CD4-positive, alpha-beta memory T cell (primary cell): ENCODE data around the gene KANK2. TPM values are rescaled to one million over a fixed set of nuclear protein-coding genes. Genes with fewer than 3 reads are reported as not detected.

ENCODE experiments used
- CTCF ChIA-PET: fragments of 350-600 bp; sonication (Branson Sonifier 250); formaldehyde crosslinking; loops from one replicate; lab custom pipeline; 2021; ENCODE audit warnings: inconsistent platforms; ENCODE audit not compliant: partially characterized antibody; lab: Charles Lee
- POLR2A ChIA-PET: fragments of 350-600 bp; sonication (Branson Sonifier 250); formaldehyde crosslinking; loops from one replicate; lab custom pipeline; 2021; ENCODE audit not compliant: partially characterized antibody; lab: Charles Lee
- DNase-seq, 5 donors: peaks; one replicate each; pipeline versions ENCODE4 v3.0.0 to v3.0.0-alpha.2; 2020 to 2022; ENCODE audit warnings: mixed read lengths in 1 of 5
- H3K27ac ChIP-seq: one replicate; pipeline ENCODE4 v1.7.0; 2013; ENCODE audit warnings: low read depth, low read length
- H3K27me3 ChIP-seq: 2 replicates; pipeline ENCODE4 v1.7.0; 2013; ENCODE audit warnings: mild to moderate bottlenecking, low read length, moderate library complexity; ENCODE audit not compliant: insufficient read depth
- H3K36me3 ChIP-seq: 2 replicates; pipeline ENCODE4 v1.7.0; 2013; ENCODE audit warnings: mild to moderate bottlenecking, low read length, moderate library complexity; ENCODE audit not compliant: insufficient read depth
- H3K4me1 ChIP-seq: 2 replicates; pipeline ENCODE4 v1.7.0; 2013; ENCODE audit warnings: mild to moderate bottlenecking, low read length, moderate library complexity; ENCODE audit not compliant: insufficient read depth
- H3K4me3 ChIP-seq, 2 donors: one replicate each; pipeline ENCODE4 v1.7.0; 2013; ENCODE audit warnings: low read length in 2 of 2, mild to moderate bottlenecking in 1 of 2
- H3K9me3 ChIP-seq, 2 donors: one replicate each; pipeline ENCODE4 v1.7.0; 2013; ENCODE audit warnings: low read length in 2 of 2, control low read depth in 1 of 2; ENCODE audit not compliant: control insufficient read depth in 1 of 2
- H3K27ac Mint-ChIP-seq, 7 donors: one replicate each; pipeline ENCODE4 v1.8.0; 2020 to 2021; ENCODE audit warnings: mixed read lengths in 7 of 7, mild to moderate bottlenecking in 6 of 7, inconsistent platforms in 3 of 7, moderate library complexity in 3 of 7
- H3K27me3 Mint-ChIP-seq, 2 donors: one replicate each; pipeline ENCODE4 v1.8.0; 2020 to 2021; ENCODE audit warnings: mixed read lengths in 2 of 2
- H3K36me3 Mint-ChIP-seq, 2 donors: one replicate each; pipeline ENCODE4 v1.8.0; 2020 to 2021; ENCODE audit warnings: mixed read lengths in 2 of 2, inconsistent platforms in 1 of 2, mild to moderate bottlenecking in 1 of 2
- H3K4me1 Mint-ChIP-seq, 4 donors: one replicate each; pipeline ENCODE4 v1.8.0; 2020 to 2021; ENCODE audit warnings: mixed read lengths in 4 of 4, mild to moderate bottlenecking in 1 of 4
- H3K4me3 Mint-ChIP-seq, 8 donors: one replicate each; pipeline ENCODE4 v1.8.0; 2020 to 2021; ENCODE audit warnings: mixed read lengths in 8 of 8, mild to moderate bottlenecking in 7 of 8, moderate library complexity in 6 of 8, inconsistent platforms in 3 of 8
- H3K9me3 Mint-ChIP-seq, 8 donors: one replicate each; pipeline ENCODE4 v1.8.0; 2020 to 2021; ENCODE audit warnings: mixed read lengths in 8 of 8, mild to moderate bottlenecking in 5 of 8, inconsistent platforms in 3 of 8, moderate library complexity in 1 of 8
- intact Hi-C: fragments of 100-400 bp; cut with micrococcal nuclease; formaldehyde crosslinking; loops from one replicate; pipeline ENCODE4 v1.15.1; 2023
- polyA plus RNA-seq, 2 donors: library from polyadenylated mRNA; unstranded; fragments of 300-500 nt; fragmentation: Illumina TruSeq; gene quantifications; one replicate each; pipeline ENCODE4 v1.2.3, GENCODE V29; 2021
- total RNA-seq, 2 experiments: library from RNA; stranded (reverse); gene quantifications; one replicate each; pipeline ENCODE4 v1.2.3, GENCODE V29; 2021

KANK2 gene
- total and polyA plus RNA-seq, 4 experiments from 2014 or later = 0.17 to 0.52 (median 0.39) TPM; not detected in 1

GRCh38 chr19:11171144-11171543 is 26.2 kb downstream of the KANK2 start:
- no peaks in the 10 kb centered on the region for H3K36me3 ChIP-seq
- Mint-ChIP-seq H3K27ac (no peak overlapping the region), H3K27me3 (no peaks in the 10 kb centered on the region), H3K9me3 (peaks cover 0 to 2% (median 0%) of the 10 kb centered on the region in 8 donors), H3K36me3 (no peaks in the 10 kb centered on the region), H3K4me3 (no peak overlapping the region), H3K4me1 (no peaks in the 10 kb centered on the region)
- ChIA-PET CTCF (no interaction called here), POLR2A (no interaction called here)
- DNase-seq = no peak
- intact Hi-C loops = no loop called here
- no peaks in the 10 kb centered on the region for H3K9me3 ChIP-seq
- no peak overlapping the region for H3K27ac ChIP-seq
- H3K4me3 ChIP-seq = no peak overlapping the region
- no peaks in the 10 kb centered on the region for H3K4me1 ChIP-seq
- no peaks in the 10 kb centered on the region for H3K27me3 ChIP-seq

- Mint-ChIP-seq H3K27me3 (no peaks in the 10 kb centered on the region), H3K4me1 (no peaks in the 10 kb centered on the region), H3K9me3 (peaks cover 0 to 2% (median 0%) of the 10 kb centered on the region in 8 donors), H3K27ac (no peak overlapping the region), H3K36me3 (no peaks in the 10 kb centered on the region), H3K4me3 (no peak overlapping the region)
- intact Hi-C loops = no loop called here
- H3K27ac ChIP-seq = no peak overlapping the region
- H3K4me3 ChIP-seq = no peak overlapping the region
- no peaks in the 10 kb centered on the region for H3K9me3 ChIP-seq
- ChIA-PET POLR2A (no interaction called here), CTCF (interaction anchor here (1.2 kb wide), 1 partner anchor 44 kb away, joined by 3 read pairs; no protein-coding TSS in a partner anchor)
- H3K4me1 ChIP-seq = no peaks in the 10 kb centered on the region
- no peaks in the 10 kb centered on the region for H3K27me3 ChIP-seq
- DNase-seq = no peak
- H3K36me3 ChIP-seq = no peaks in the 10 kb centered on the region
These were observed 27.3 kb downstream of the KANK2 start for GRCh38 chr19:11169896-11170678.

- ChIA-PET POLR2A (no interaction called here), CTCF (interaction anchor here (0.6 kb wide), 1 partner anchor 1035 kb away, joined by 5 read pairs; no protein-coding TSS in a partner anchor)
- Histone ChIP-seq H3K4me1 (no peaks in the 10 kb centered on the region), H3K36me3 (no peaks in the 10 kb centered on the region), H3K27me3 (no peaks in the 10 kb centered on the region), H3K9me3 (no peaks in the 10 kb centered on the region), H3K4me3 (no peak overlapping the region), H3K27ac (no peak overlapping the region)
- intact Hi-C loops = no loop called here
- H3K36me3 Mint-ChIP-seq = no peaks in the 10 kb centered on the region
- H3K27ac Mint-ChIP-seq = no peak overlapping the region
- no peak for DNase-seq
- no peak overlapping the region for H3K4me3 Mint-ChIP-seq
- H3K27me3 Mint-ChIP-seq = no peaks in the 10 kb centered on the region
- peaks cover 0 to 2% (median 0%) of the 10 kb centered on the region in 8 donors for H3K9me3 Mint-ChIP-seq
- H3K4me1 Mint-ChIP-seq = no peaks in the 10 kb centered on the region
These were observed 28.8 kb downstream of the KANK2 start for GRCh38 chr19:11168568-11168967.

GRCh38 chr19:11166281-11167142 is 30.8 kb downstream of the KANK2 start:
- no peaks in the 10 kb centered on the region for H3K9me3 ChIP-seq
- ChIA-PET CTCF (no interaction called here), POLR2A (no interaction called here)
- intact Hi-C loops = no loop called here
- Mint-ChIP-seq H3K9me3 (no peaks in the 10 kb centered on the region), H3K27me3 (peaks cover 0 to 1% of the 10 kb centered on the region in 2 donors), H3K4me1 (no peaks in the 10 kb centered on the region), H3K36me3 (no peaks in the 10 kb centered on the region), H3K27ac (peak overlapping the region in 1 of 7 donors; percentile 57), H3K4me3 (no peak overlapping the region)
- no peak overlapping the region for H3K4me3 ChIP-seq
- H3K27me3 ChIP-seq = no peaks in the 10 kb centered on the region
- H3K27ac ChIP-seq = no peak overlapping the region
- no peak for DNase-seq
- H3K36me3 ChIP-seq = no peaks in the 10 kb centered on the region
- H3K4me1 ChIP-seq = no peaks in the 10 kb centered on the region

- H3K4me1 ChIP-seq = no peaks in the 10 kb centered on the region
- no peak overlapping the region for H3K4me3 ChIP-seq
- no peak for DNase-seq
- H3K9me3 Mint-ChIP-seq = peaks cover 0 to 2% (median 0%) of the 10 kb centered on the region in 8 donors
- H3K4me3 Mint-ChIP-seq = no peak overlapping the region
- H3K9me3 ChIP-seq = no peaks in the 10 kb centered on the region
- H3K36me3 ChIP-seq = no peaks in the 10 kb centered on the region
- no peaks in the 10 kb centered on the region for H3K36me3 Mint-ChIP-seq
- H3K27ac Mint-ChIP-seq = no peak overlapping the region
- peaks cover 0 to 1% of the 10 kb centered on the region in 2 donors for H3K27me3 Mint-ChIP-seq
- intact Hi-C loops = no loop called here
- ChIA-PET CTCF (no interaction called here), POLR2A (no interaction called here)
- H3K27me3 ChIP-seq = no peaks in the 10 kb centered on the region
- no peaks in the 10 kb centered on the region for H3K4me1 Mint-ChIP-seq
- H3K27ac ChIP-seq = no peak overlapping the region
These were observed 31.8 kb downstream of the KANK2 start for GRCh38 chr19:11165486-11166030.

GRCh38 chr19:11164879-11165406 is 32.4 kb downstream of the KANK2 start:
- Mint-ChIP-seq H3K36me3 (no peaks in the 10 kb centered on the region), H3K9me3 (peaks cover 0 to 4% (median 0%) of the 10 kb centered on the region in 8 donors), H3K4me3 (no peak overlapping the region), H3K27ac (peak overlapping the region in 1 of 7 donors; percentile 78), H3K4me1 (no peaks in the 10 kb centered on the region), H3K27me3 (peaks cover 0 to 1% of the 10 kb centered on the region in 2 donors)
- Histone ChIP-seq H3K36me3 (no peaks in the 10 kb centered on the region), H3K27me3 (no peaks in the 10 kb centered on the region), H3K27ac (no peak overlapping the region), H3K9me3 (no peaks in the 10 kb centered on the region), H3K4me1 (no peaks in the 10 kb centered on the region), H3K4me3 (no peak overlapping the region)
- POLR2A ChIA-PET = no interaction called here
- CTCF ChIA-PET = no interaction called here
- no peak for DNase-seq
- intact Hi-C loops = no loop called here

GRCh38 chr19:11164296-11164695 is 33.0 kb downstream of the KANK2 start:
- intact Hi-C loops = no loop called here
- no peak overlapping the region for H3K4me3 ChIP-seq
- no peak overlapping the region for H3K4me3 Mint-ChIP-seq
- H3K4me1 Mint-ChIP-seq = no peaks in the 10 kb centered on the region
- H3K4me1 ChIP-seq = no peaks in the 10 kb centered on the region
- no peaks in the 10 kb centered on the region for H3K9me3 ChIP-seq
- H3K27ac ChIP-seq = no peak overlapping the region
- H3K27ac Mint-ChIP-seq = no peak overlapping the region
- peaks cover 0 to 4% (median 0%) of the 10 kb centered on the region in 8 donors for H3K9me3 Mint-ChIP-seq
- H3K36me3 Mint-ChIP-seq = no peaks in the 10 kb centered on the region
- CTCF ChIA-PET = no interaction called here
- no peaks in the 10 kb centered on the region for H3K36me3 ChIP-seq
- peaks cover 0 to 1% of the 10 kb centered on the region in 2 donors for H3K27me3 Mint-ChIP-seq
- DNase-seq = no peak
- POLR2A ChIA-PET = no interaction called here
- no peaks in the 10 kb centered on the region for H3K27me3 ChIP-seq
